Caco-2 (cell line): Measurements from ENCODE around the gene ROBO1. TPM values are rescaled to one million over a fixed set of nuclear protein-coding genes. Genes with fewer than 3 reads are reported as not detected.

Experiments used
- BruUV-seq: library from RNA; stranded (reverse); fragments of 400-500 nt; replicated peaks from 2 replicates; lab custom pipeline; 2021; lab: Mats Ljungman, UMichigan
- CTCF ChIA-PET: fragments of 300-600 bp; sonication (Branson Sonifier 250); formaldehyde crosslinking; loops from one replicate; lab custom pipeline; 2022; ENCODE audit warnings: antibody characterized with exemption; lab: Charles Lee
- POLR2A ChIA-PET: fragments of 300-600 bp; sonication (Branson Sonifier 250); formaldehyde crosslinking; loops from one replicate; lab custom pipeline; 2022; ENCODE audit warnings: antibody characterized with exemption; lab: Charles Lee
- DNase-seq, 2 experiments: peaks; one replicate each; pipeline versions ENCODE4 v3.0.0 to v3.0.0-alpha.2; 2020 to 2022
- H3K27me3 ChIP-seq: replicated peaks from 2 replicates; pipeline ENCODE4 v1.6.0; 2011; ENCODE audit warnings: low read length; ENCODE audit not compliant: control insufficient read depth, insufficient read depth
- H3K36me3 ChIP-seq: 2 replicates; pipeline ENCODE4 v1.5.1; 2011; ENCODE audit warnings: low read length; ENCODE audit not compliant: control insufficient read depth, insufficient read depth
- H3K4me1 ChIP-seq: fragments of 250-450 bp; sonication (Bioruptor Pico); 2 replicates; pipeline ENCODE4 v1.5.1; 2020; ENCODE audit warnings: mild to moderate bottlenecking
- H3K4me3 ChIP-seq: 2 replicates; pipeline ENCODE4 v1.5.1; 2011; ENCODE audit warnings: low read depth, mild to moderate bottlenecking, control low read depth, low read length
- H3K9me3 ChIP-seq: fragments of 250-450 bp; sonication (Bioruptor Pico); 2 replicates; pipeline ENCODE4 v1.5.1; 2020; ENCODE audit warnings: mild to moderate bottlenecking, moderate library complexity
- H3K27ac Mint-ChIP-seq: one replicate; pipeline ENCODE4 v1.8.0; 2022; ENCODE audit warnings: mixed read lengths; ENCODE audit not compliant: unreplicated experiment
- H3K27me3 Mint-ChIP-seq: one replicate; pipeline ENCODE4 v1.8.0; 2022; ENCODE audit warnings: mixed read lengths; ENCODE audit not compliant: insufficient read depth, unreplicated experiment
- H3K36me3 Mint-ChIP-seq: one replicate; pipeline ENCODE4 v1.8.0; 2022; ENCODE audit warnings: mild to moderate bottlenecking, mixed read lengths; ENCODE audit not compliant: insufficient read depth, unreplicated experiment
- H3K4me1 Mint-ChIP-seq: one replicate; pipeline ENCODE4 v1.8.0; 2022; ENCODE audit warnings: low read depth, mixed read lengths; ENCODE audit not compliant: unreplicated experiment
- H3K4me3 Mint-ChIP-seq: one replicate; pipeline ENCODE4 v1.8.0; 2022; ENCODE audit warnings: mild to moderate bottlenecking, moderate library complexity, mixed read lengths; ENCODE audit not compliant: unreplicated experiment
- H3K9me3 Mint-ChIP-seq: one replicate; pipeline ENCODE4 v1.8.0; 2022; ENCODE audit warnings: mixed read lengths; ENCODE audit not compliant: unreplicated experiment
- intact Hi-C: fragments of 100-400 bp; cut with micrococcal nuclease; formaldehyde crosslinking; loops from one replicate; pipeline ENCODE4 v1.10.0; 2022; ENCODE audit not compliant: unreplicated experiment
- total RNA-seq: library from RNA; stranded (reverse); gene quantifications from 2 replicates; pipeline ENCODE4 v1.2.3, GENCODE V29; 2022
- TF ChIP-seq, protein P1 (sequence below), 2 experiments: fragments of 200-600 bp in 1 of 2; IDR thresholded peaks; 1 replicate in 1 of 2; 2 replicates in 1 of 2; pipeline versions ENCODE4 v1.5.1 to v1.8.0; 2011 to 2022; ENCODE audit warnings: antibody characterized with exemption in 1 of 2, control low read depth in 1 of 2, inconsistent platforms in 1 of 2, low read depth in 1 of 2, low read length in 1 of 2, mild to moderate bottlenecking in 1 of 2, moderate library complexity in 1 of 2; ENCODE audit not compliant: insufficient read depth in 1 of 2, severe bottlenecking in 1 of 2, unreplicated experiment in 1 of 2

The ROBO1 gene
- total RNA-seq, 1 experiment from 2014 or later: 1.8 TPM

- ChIA-PET POLR2A (no interaction called here), CTCF (no interaction called here)
- Histone ChIP-seq H3K27me3 (no peaks in the 10 kb centered on the region), H3K4me3 (no peak overlapping the region), H3K9me3 (no peaks in the 10 kb centered on the region), H3K4me1 (no peaks in the 10 kb centered on the region), H3K36me3 (no peaks in the 10 kb centered on the region)
- TF ChIP-seq, protein P1, sequence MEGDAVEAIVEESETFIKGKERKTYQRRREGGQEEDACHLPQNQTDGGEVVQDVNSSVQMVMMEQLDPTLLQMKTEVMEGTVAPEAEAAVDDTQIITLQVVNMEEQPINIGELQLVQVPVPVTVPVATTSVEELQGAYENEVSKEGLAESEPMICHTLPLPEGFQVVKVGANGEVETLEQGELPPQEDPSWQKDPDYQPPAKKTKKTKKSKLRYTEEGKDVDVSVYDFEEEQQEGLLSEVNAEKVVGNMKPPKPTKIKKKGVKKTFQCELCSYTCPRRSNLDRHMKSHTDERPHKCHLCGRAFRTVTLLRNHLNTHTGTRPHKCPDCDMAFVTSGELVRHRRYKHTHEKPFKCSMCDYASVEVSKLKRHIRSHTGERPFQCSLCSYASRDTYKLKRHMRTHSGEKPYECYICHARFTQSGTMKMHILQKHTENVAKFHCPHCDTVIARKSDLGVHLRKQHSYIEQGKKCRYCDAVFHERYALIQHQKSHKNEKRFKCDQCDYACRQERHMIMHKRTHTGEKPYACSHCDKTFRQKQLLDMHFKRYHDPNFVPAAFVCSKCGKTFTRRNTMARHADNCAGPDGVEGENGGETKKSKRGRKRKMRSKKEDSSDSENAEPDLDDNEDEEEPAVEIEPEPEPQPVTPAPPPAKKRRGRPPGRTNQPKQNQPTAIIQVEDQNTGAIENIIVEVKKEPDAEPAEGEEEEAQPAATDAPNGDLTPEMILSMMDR (IDR thresholded peaks at IDR 0.05; ENCODE audit: insufficient read depth in 1 of 2, low read depth in 1 of 2, low read length in 1 of 2, severe bottlenecking in 1 of 2, unreplicated experiment in 1 of 2): no peak
- no peak for DNase-seq
- no peaks in the 10 kb centered on the region for H3K4me1 Mint-ChIP-seq
- no peaks in the 10 kb centered on the region for H3K27me3 Mint-ChIP-seq
- no peak overlapping the region for H3K27ac Mint-ChIP-seq
- no peaks in the 10 kb centered on the region for H3K36me3 Mint-ChIP-seq
- intact Hi-C loops: no loop called here
- no peaks in the 10 kb centered on the region for H3K9me3 Mint-ChIP-seq
- no peak overlapping the region for H3K4me3 Mint-ChIP-seq
- BruUV-seq: no TSS peak
Observed at GRCh38 chr3:78728406-78729145, 1039.2 kb downstream of the ROBO1 start.

- Mint-ChIP-seq H3K4me3 (no peak overlapping the region), H3K9me3 (no peaks in the 10 kb centered on the region), H3K27ac (no peak overlapping the region), H3K27me3 (no peaks in the 10 kb centered on the region), H3K4me1 (no peaks in the 10 kb centered on the region), H3K36me3 (no peaks in the 10 kb centered on the region)
- intact Hi-C loops: no loop called here
- TF ChIP-seq, protein P1 (IDR thresholded peaks at IDR 0.05; ENCODE audit: insufficient read depth in 1 of 2, low read depth in 1 of 2, low read length in 1 of 2, severe bottlenecking in 1 of 2, unreplicated experiment in 1 of 2): no peak
- no peaks in the 10 kb centered on the region for H3K9me3 ChIP-seq
- no TSS peak for BruUV-seq
- H3K4me1 ChIP-seq: no peaks in the 10 kb centered on the region
- ChIA-PET CTCF (no interaction called here), POLR2A (no interaction called here)
- no peaks in the 10 kb centered on the region for H3K36me3 ChIP-seq
- no peaks in the 10 kb centered on the region for H3K27me3 ChIP-seq
- H3K4me3 ChIP-seq: no peak overlapping the region
- DNase-seq: no peak
Observed at GRCh38 chr3:78726545-78726944, 1041.3 kb downstream of the ROBO1 start.

GRCh38 chr3:78725703-78726246 is 1042.0 kb downstream of the ROBO1 start:
- CTCF ChIA-PET: no interaction called here
- Mint-ChIP-seq H3K27me3 (no peaks in the 10 kb centered on the region), H3K36me3 (no peaks in the 10 kb centered on the region), H3K4me1 (no peaks in the 10 kb centered on the region), H3K4me3 (no peak overlapping the region), H3K27ac (no peak overlapping the region), H3K9me3 (no peaks in the 10 kb centered on the region)
- POLR2A ChIA-PET: no interaction called here
- intact Hi-C loops: no loop called here
- DNase-seq: no peak
- TF ChIP-seq, protein P1 (IDR thresholded peaks at IDR 0.05; ENCODE audit: insufficient read depth in 1 of 2, low read depth in 1 of 2, low read length in 1 of 2, severe bottlenecking in 1 of 2, unreplicated experiment in 1 of 2): no peak
- no TSS peak for BruUV-seq
- Histone ChIP-seq H3K4me1 (no peaks in the 10 kb centered on the region), H3K27me3 (no peaks in the 10 kb centered on the region), H3K9me3 (no peaks in the 10 kb centered on the region), H3K4me3 (no peak overlapping the region), H3K36me3 (no peaks in the 10 kb centered on the region)
